GM06990 (cell line): ENCODE results near the gene KCNMB2.
"Not testable (repeated sequence)": the region's sequence is repeated elsewhere in the genome, so short reads cannot be mapped to it uniquely, and the experiment has no call there.

Source experiments
- DNase-seq: peaks from one replicate; pipeline ENCODE4 v3.0.0-alpha.2; 2011; ENCODE audit not compliant: insufficient read length; ENCODE audit errors: extremely low read depth
- H3K27me3 ChIP-seq: replicated peaks from 2 replicates; pipeline ENCODE4 v1.6.0; 2011; ENCODE audit warnings: low read length; ENCODE audit not compliant: control insufficient read depth, insufficient read depth
- H3K36me3 ChIP-seq: 2 replicates; pipeline ENCODE4 v1.5.1; 2011; ENCODE audit warnings: low read length; ENCODE audit not compliant: control insufficient read depth, insufficient read depth
- H3K4me3 ChIP-seq: replicated peaks from 2 replicates; pipeline ENCODE4 v1.5.1; 2011; ENCODE audit warnings: low read depth, mild to moderate bottlenecking, control low read depth, low read length
- TF ChIP-seq, protein P1 (sequence below): IDR thresholded peaks from 2 replicates; pipeline ENCODE4 v1.5.1; 2011; ENCODE audit warnings: low read length, control low read depth, mild to moderate bottlenecking, inconsistent platforms; ENCODE audit not compliant: insufficient read depth, poor library complexity, severe bottlenecking

KCNMB2 gene

GRCh38 chr3:178847190-178847589 lies 311.0 kb downstream of the KCNMB2 start:
- TF ChIP-seq, protein P1, sequence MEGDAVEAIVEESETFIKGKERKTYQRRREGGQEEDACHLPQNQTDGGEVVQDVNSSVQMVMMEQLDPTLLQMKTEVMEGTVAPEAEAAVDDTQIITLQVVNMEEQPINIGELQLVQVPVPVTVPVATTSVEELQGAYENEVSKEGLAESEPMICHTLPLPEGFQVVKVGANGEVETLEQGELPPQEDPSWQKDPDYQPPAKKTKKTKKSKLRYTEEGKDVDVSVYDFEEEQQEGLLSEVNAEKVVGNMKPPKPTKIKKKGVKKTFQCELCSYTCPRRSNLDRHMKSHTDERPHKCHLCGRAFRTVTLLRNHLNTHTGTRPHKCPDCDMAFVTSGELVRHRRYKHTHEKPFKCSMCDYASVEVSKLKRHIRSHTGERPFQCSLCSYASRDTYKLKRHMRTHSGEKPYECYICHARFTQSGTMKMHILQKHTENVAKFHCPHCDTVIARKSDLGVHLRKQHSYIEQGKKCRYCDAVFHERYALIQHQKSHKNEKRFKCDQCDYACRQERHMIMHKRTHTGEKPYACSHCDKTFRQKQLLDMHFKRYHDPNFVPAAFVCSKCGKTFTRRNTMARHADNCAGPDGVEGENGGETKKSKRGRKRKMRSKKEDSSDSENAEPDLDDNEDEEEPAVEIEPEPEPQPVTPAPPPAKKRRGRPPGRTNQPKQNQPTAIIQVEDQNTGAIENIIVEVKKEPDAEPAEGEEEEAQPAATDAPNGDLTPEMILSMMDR, result no peak
- DNase-seq, result no peak
- no peaks in the 10 kb centered on the region for H3K27me3 ChIP-seq
- H3K4me3 ChIP-seq, result no peak overlapping the region
- H3K36me3 ChIP-seq, result no peaks in the 10 kb centered on the region

DNA sequence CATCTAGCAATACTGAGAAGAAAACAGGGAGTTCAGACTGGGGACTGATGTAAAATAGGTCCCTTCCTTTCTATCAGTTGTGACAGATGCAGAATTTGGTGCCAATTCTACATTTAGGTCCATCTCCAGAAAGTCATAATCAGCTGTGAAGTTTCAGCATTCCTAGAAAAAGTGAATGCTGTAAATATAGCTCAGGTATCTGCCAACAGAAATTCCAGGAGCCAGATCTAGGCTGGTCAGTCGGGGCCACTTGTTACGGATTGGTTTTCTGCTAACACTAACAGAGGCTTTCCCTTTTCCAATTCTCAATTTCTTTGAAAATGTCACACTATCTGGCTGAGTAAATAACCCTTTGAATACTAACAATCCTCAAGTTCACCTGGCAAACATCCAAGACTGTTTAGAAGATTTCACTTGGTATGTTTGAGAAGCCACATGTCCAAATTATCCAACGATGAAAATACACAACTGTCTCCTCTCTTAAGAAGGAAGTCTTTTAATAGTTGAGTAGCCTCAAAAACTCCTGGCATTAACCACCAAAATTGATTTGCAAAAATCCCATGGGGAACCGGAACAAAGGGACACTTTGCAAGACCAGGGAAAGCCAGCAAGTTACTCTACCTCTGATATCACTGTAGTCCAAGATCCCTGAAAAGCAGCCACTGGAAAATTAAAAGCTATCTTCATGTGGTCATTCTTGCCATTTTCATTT lies 313.1 kb downstream of the KCNMB2 start:
- TF ChIP-seq, protein P1, result no peak
- no peak overlapping the region; the same call in 1 of the 2 replicates for H3K4me3 ChIP-seq
- no peaks in the 10 kb centered on the region for H3K36me3 ChIP-seq
- H3K27me3 ChIP-seq, result no peaks in the 10 kb centered on the region
- no peak for DNase-seq

DNA sequence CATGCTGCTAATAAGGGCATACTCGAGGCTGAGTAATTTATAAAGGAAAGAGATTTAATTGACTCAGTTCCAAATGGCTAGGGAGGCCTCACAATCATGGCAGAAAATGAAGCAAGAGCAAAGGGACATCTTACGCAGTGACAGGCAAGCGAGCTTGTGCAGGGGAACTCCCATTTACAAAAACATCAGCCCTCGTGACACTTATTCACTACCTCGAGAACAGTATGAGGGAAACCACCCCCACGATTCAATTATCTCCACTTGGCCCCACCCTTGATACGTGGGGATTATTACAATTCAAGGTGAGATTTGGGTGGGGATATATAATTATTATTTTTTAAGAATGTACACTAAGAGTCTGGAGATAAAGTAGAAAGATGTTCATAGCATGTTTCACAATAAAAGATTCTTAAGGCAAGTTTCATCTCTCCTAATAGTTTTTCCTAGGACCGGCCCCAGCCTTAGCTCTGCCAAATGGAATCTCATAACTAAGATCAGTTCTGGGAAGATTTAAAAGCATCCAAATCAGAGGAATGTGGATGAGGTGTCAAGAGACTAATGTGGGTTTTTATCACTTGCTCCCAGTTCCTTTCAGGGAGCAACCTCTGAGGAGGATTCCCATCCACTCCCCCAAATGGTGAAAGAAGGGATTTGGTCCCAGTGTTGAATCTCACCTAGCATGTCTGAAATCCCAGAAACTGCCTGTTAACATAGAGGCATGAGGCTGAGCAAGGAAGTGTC lies 314.4 kb downstream of the KCNMB2 start:
- Histone ChIP-seq H3K27me3 (no peaks in the 10 kb centered on the region), H3K4me3 (no peak overlapping the region), H3K36me3 (no peaks in the 10 kb centered on the region)
- TF ChIP-seq, protein P1, result no peak
- DNase-seq, result no peak

- Histone ChIP-seq H3K4me3 (no peak overlapping the region), H3K27me3 (no peaks in the 10 kb centered on the region), H3K36me3 (no peaks in the 10 kb centered on the region)
- no peak for DNase-seq
- TF ChIP-seq, protein P1, result no peak
Observed at GRCh38 chr3:178851564-178851963, 315.3 kb downstream of the KCNMB2 start.

GRCh38 chr3:178856804-178857203 lies 320.6 kb downstream of the KCNMB2 start:
- TF ChIP-seq, protein P1, result no peak
- H3K27me3 ChIP-seq, result no peaks in the 10 kb centered on the region
- H3K36me3 ChIP-seq, result no peaks in the 10 kb centered on the region
- no peak for DNase-seq
- no peak overlapping the region for H3K4me3 ChIP-seq

- TF ChIP-seq, protein P1, result no peak
- no peak for DNase-seq
- no peak overlapping the region for H3K4me3 ChIP-seq
Observed at GRCh38 chr3:178859386-178859785, 323.1 kb downstream of the KCNMB2 start.

DNA sequence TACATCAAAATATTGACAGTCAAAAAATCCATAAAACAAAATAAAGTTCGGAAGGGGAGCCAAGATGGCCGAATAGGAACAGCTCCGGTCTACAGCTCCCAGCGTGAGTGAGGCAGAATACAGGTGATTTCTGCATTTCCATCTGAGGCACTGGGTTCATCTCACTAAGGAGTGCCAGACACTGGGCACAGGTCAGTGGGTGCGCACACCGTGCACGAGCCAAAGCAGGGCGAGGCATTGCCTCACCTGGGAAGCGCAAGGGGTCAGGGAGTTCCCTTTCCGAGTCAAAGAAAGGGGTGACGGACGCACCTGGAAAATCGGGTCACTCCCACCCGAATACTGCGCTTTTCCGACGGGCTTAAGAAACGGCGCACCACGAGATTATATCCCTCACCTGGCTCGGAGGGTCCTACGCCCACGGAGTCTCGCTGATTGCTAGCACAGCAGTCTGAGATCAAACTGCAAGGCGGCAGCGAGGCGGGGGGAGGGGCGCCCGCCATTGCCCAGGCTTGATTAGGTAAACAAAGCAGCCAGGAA lies 323.7 kb downstream of the KCNMB2 start:
- H3K36me3 ChIP-seq, DNase-seq, H3K4me3 ChIP-seq, H3K27me3 ChIP-seq: not testable (repeated sequence)

More at GRCh38 chr3:178859386-178859785, 323.1 kb downstream of the KCNMB2 start:
- Histone ChIP-seq H3K27me3 (no peaks in the 10 kb centered on the region), H3K36me3 (no peaks in the 10 kb centered on the region)
